GM18511 (cell line): ENCODE measurements around the gene RSF1.

Experiments
- ATAC-seq: cut with Tn5 transposase; IDR thresholded peaks from one replicate; pipeline ENCODE4 v1.9.1; 2021; ENCODE audit warnings: mild to moderate bottlenecking, moderate library complexity; ENCODE audit not compliant: unreplicated experiment

Gene RSF1

GRCh38 chr11:77753230-77753629 lies 67.3 kb downstream of the RSF1 start:
- no peak for ATAC-seq

- no peak for ATAC-seq
Measured at GRCh38 chr11:77752516-77752915, 68.0 kb downstream of the RSF1 start.

GRCh38 chr11:77750394-77751156 lies 69.9 kb downstream of the RSF1 start:
- no peak for ATAC-seq

GRCh38 chr11:77749232-77749631 lies 71.3 kb downstream of the RSF1 start:
- ATAC-seq = no peak

- ATAC-seq = no peak
Measured at GRCh38 chr11:77748266-77748665, 72.3 kb downstream of the RSF1 start.

GRCh38 chr11:77747381-77747969 lies 73.0 kb downstream of the RSF1 start:
- no peak for ATAC-seq

- no peak for ATAC-seq
Measured at GRCh38 chr11:77736473-77736872, 84.0 kb downstream of the RSF1 start.

- no peak for ATAC-seq
Measured at GRCh38 chr11:77734890-77735289, 85.6 kb downstream of the RSF1 start.

GRCh38 chr11:77732143-77732542 lies 88.4 kb downstream of the RSF1 start:
- no peak for ATAC-seq

- ATAC-seq = no peak
Measured at GRCh38 chr11:77730789-77731188, 89.7 kb downstream of the RSF1 start.

- no peak for ATAC-seq
Measured at GRCh38 chr11:77729063-77729462, 91.5 kb downstream of the RSF1 start.

GRCh38 chr11:77728203-77728786 lies 92.2 kb downstream of the RSF1 start:
- ATAC-seq = no peak

GRCh38 chr11:77726524-77726923 lies 94.0 kb downstream of the RSF1 start:
- no peak for ATAC-seq

GRCh38 chr11:77725433-77725832 lies 95.1 kb downstream of the RSF1 start:
- no peak for ATAC-seq

GRCh38 chr11:77724636-77725035 lies 95.9 kb downstream of the RSF1 start:
- ATAC-seq = no peak

- ATAC-seq = no peak
Measured at GRCh38 chr11:77723024-77723423, 97.5 kb downstream of the RSF1 start.

- ATAC-seq = no peak
Measured at GRCh38 chr11:77710358-77710757, 110.2 kb downstream of the RSF1 start.

- no peak for ATAC-seq
Measured at GRCh38 chr11:77705876-77706579, 114.5 kb downstream of the RSF1 start.

- ATAC-seq = no peak
Measured at GRCh38 chr11:77705195-77705875, 115.2 kb downstream of the RSF1 start.

GRCh38 chr11:77704029-77704428 lies 116.5 kb downstream of the RSF1 start:
- ATAC-seq = no peak

GRCh38 chr11:77699425-77699824 lies 121.1 kb downstream of the RSF1 start:
- ATAC-seq = no peak
